OCI-LY1 (cell line): ENCODE data around the gene POLR2C.

Source experiments
- CTCF ChIP-seq: fragments of 200-600 bp; sonication (generic), shearing (Covaris generic); IDR thresholded peaks from 2 replicates; pipeline ENCODE4 v1.5.1; 2017; ENCODE audit warnings: mild to moderate bottlenecking, antibody characterized with exemption, low read length, moderate library complexity, mixed read lengths
- EZH2 ChIP-seq: fragments of 200-600 bp; sonication (generic), shearing (Covaris generic); IDR thresholded peaks from 2 replicates; pipeline ENCODE4 v1.8.0; 2017; ENCODE audit warnings: borderline replicate concordance, mixed run types, mild to moderate bottlenecking, antibody characterized with exemption, low read length, moderate library complexity, mixed read lengths

- TF ChIP-seq CTCF (no peak), EZH2 (no peak)
These were observed 16.1 kb downstream of the POLR2C start for GRCh38 chr16:57478396-57479204.
